WERI-Rb-1 (cell line): ENCODE data around the gene LDB3.

Experiments
- DNase-seq: peaks from one replicate; pipeline ENCODE4 v3.0.0-alpha.2; 2020
- H3K27ac ChIP-seq: fragments of 250-450 bp; sonication (Bioruptor Pico); 2 replicates; pipeline ENCODE4 v1.5.1; 2020; ENCODE audit warnings: mild to moderate bottlenecking, moderate library complexity
- H3K27me3 ChIP-seq: fragments of 250-450 bp; sonication (Bioruptor Pico); 2 replicates; pipeline ENCODE4 v1.5.1; 2021; ENCODE audit warnings: mild to moderate bottlenecking, low read depth, moderate library complexity; ENCODE audit not compliant: insufficient read depth, severe bottlenecking
- H3K36me3 ChIP-seq: fragments of 250-450 bp; sonication (Bioruptor Pico); 2 replicates; pipeline ENCODE4 v1.5.1; 2020; ENCODE audit warnings: mild to moderate bottlenecking, moderate library complexity
- H3K4me3 ChIP-seq: 2 replicates; pipeline ENCODE4 v1.5.1; 2011; ENCODE audit warnings: low read depth, mild to moderate bottlenecking, control low read depth, low read length
- H3K9me3 ChIP-seq: fragments of 250-450 bp; sonication (Bioruptor Pico); 2 replicates; pipeline ENCODE4 v1.5.1; 2021; ENCODE audit warnings: mild to moderate bottlenecking, moderate library complexity; ENCODE audit not compliant: severe bottlenecking
- CTCF ChIP-seq: IDR thresholded peaks from 2 replicates; pipeline ENCODE4 v1.5.1; 2011; ENCODE audit warnings: low read depth, mild to moderate bottlenecking, control low read depth, inconsistent platforms, low read length

Gene LDB3

GRCh38 chr10:86686972-86687371 lies 18.7 kb downstream of the LDB3 start:
- TF ChIP-seq CTCF = no peak
- no peaks in the 10 kb centered on the region for H3K36me3 ChIP-seq
- H3K27ac ChIP-seq = no peak overlapping the region
- no peaks in the 10 kb centered on the region for H3K27me3 ChIP-seq
- no peak overlapping the region for H3K4me3 ChIP-seq
- no peak for DNase-seq
- no peaks in the 10 kb centered on the region for H3K9me3 ChIP-seq

- H3K9me3 ChIP-seq = no peaks in the 10 kb centered on the region
- DNase-seq = no peak
- no peaks in the 10 kb centered on the region for H3K27me3 ChIP-seq
- no peak for TF ChIP-seq CTCF
- no peak overlapping the region for H3K4me3 ChIP-seq
- H3K27ac ChIP-seq = no peak overlapping the region
- no peaks in the 10 kb centered on the region for H3K36me3 ChIP-seq
Measured at GRCh38 chr10:86687750-86688149, 19.4 kb downstream of the LDB3 start.

GRCh38 chr10:86688398-86688921 lies 20.1 kb downstream of the LDB3 start:
- no peak overlapping the region for H3K4me3 ChIP-seq
- no peak overlapping the region for H3K27ac ChIP-seq
- H3K9me3 ChIP-seq = no peaks in the 10 kb centered on the region
- no peaks in the 10 kb centered on the region for H3K27me3 ChIP-seq
- no peaks in the 10 kb centered on the region for H3K36me3 ChIP-seq
- peak; percentile 64 for DNase-seq
- TF ChIP-seq CTCF = peak; percentile 88

GRCh38 chr10:86689146-86689545 lies 20.8 kb downstream of the LDB3 start:
- no peaks in the 10 kb centered on the region for H3K9me3 ChIP-seq
- no peak for DNase-seq
- H3K36me3 ChIP-seq = no peaks in the 10 kb centered on the region
- no peak for TF ChIP-seq CTCF
- no peak overlapping the region for H3K4me3 ChIP-seq
- no peak overlapping the region for H3K27ac ChIP-seq
- H3K27me3 ChIP-seq = no peaks in the 10 kb centered on the region

GRCh38 chr10:86690231-86690630 lies 21.9 kb downstream of the LDB3 start:
- no peak for TF ChIP-seq CTCF
- no peak for DNase-seq
- H3K9me3 ChIP-seq = no peaks in the 10 kb centered on the region

GRCh38 chr10:86690657-86691084 lies 22.4 kb downstream of the LDB3 start:
- Histone ChIP-seq H3K36me3 (no peaks in the 10 kb centered on the region), H3K27me3 (no peaks in the 10 kb centered on the region), H3K9me3 (no peaks in the 10 kb centered on the region), H3K4me3 (no peak overlapping the region), H3K27ac (no peak overlapping the region)
- no peak for DNase-seq
- TF ChIP-seq CTCF = no peak

More at GRCh38 chr10:86690231-86690630, 21.9 kb downstream of the LDB3 start:
- Histone ChIP-seq H3K27me3 (no peaks in the 10 kb centered on the region), H3K4me3 (no peak overlapping the region), H3K36me3 (no peaks in the 10 kb centered on the region), H3K27ac (no peak overlapping the region)
